ENCODE data around the gene NDUFS5.
"Not testable (repeated sequence)": the region's sequence is repeated elsewhere in the genome, so short reads cannot be mapped to it uniquely, and the experiment has no call there.

NDUFS5 gene

GRCh38 chr1:39036678-39037077 is 10.5 kb downstream of the NDUFS5 start:
- no peak overlapping the region for H3K27ac ChIP-seq
- peaks cover 13% of the 10 kb centered on the region for H4K20me1 ChIP-seq
- H3K27me3 ChIP-seq, result no peaks in the 10 kb centered on the region
- peaks cover 80% of the 10 kb centered on the region for H3K36me3 ChIP-seq
- no peaks in the 10 kb centered on the region for H3K9me3 ChIP-seq
- H3K4me1 ChIP-seq, result no peaks in the 10 kb centered on the region; the same call in 1 of the 2 replicates
- no peak for TF ChIP-seq Cebpa-rat (IDR thresholded peaks at IDR 0.05)
- H3K4me3 ChIP-seq, result no peak overlapping the region
- H3K4me2 ChIP-seq, result no peak overlapping the region
- no peak overlapping the region for H3K9ac ChIP-seq

DNA sequence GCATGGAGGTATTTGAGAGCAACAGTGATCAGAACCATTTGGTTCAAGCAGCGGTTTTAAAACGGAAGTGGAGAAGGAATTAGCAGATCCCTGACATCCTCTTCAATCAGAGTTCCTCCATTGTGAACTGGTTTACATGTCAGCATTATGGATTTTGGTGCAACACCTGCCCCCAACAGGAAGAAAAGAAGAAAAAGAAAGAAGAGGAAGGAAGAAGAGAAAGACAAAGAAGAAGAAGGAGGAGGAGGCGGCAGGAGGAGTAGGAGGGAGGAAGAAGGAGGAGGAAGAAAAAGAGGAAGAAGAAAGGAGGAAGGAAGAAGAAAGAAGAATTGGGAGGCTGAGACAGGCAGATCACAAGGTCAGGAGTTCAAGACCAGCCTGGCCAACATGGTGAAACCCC is 17.4 kb downstream of the NDUFS5 start:
- Histone ChIP-seq H3K9ac (no peak overlapping the region), H3K27me3 (no peaks in the 10 kb centered on the region), H3K4me3 (no peak overlapping the region), H3K4me2 (peak overlapping the region; percentile 58), H3K9me3 (no peaks in the 10 kb centered on the region), H3K27ac (peak overlapping the region; percentile 45; the same call in 1 of the 2 replicates), H3K36me3 (peaks cover 37% of the 10 kb centered on the region), H3K4me1 (peaks cover 46% of the 10 kb centered on the region), H4K20me1 (no peaks in the 10 kb centered on the region)
- no peak for TF ChIP-seq Cebpa-rat (IDR thresholded peaks at IDR 0.05)

GRCh38 chr1:39044762-39045161 is 18.6 kb downstream of the NDUFS5 start:
- no peaks in the 10 kb centered on the region for H4K20me1 ChIP-seq
- no peak for TF ChIP-seq Cebpa-rat (IDR thresholded peaks at IDR 0.05)
- H3K36me3 ChIP-seq, result peaks cover 35% of the 10 kb centered on the region
- no peaks in the 10 kb centered on the region for H3K9me3 ChIP-seq
- peaks cover 58% of the 10 kb centered on the region for H3K4me1 ChIP-seq
- H3K27me3 ChIP-seq, result no peaks in the 10 kb centered on the region
- no peak overlapping the region for H3K4me2 ChIP-seq
- no peak overlapping the region for H3K9ac ChIP-seq
- H3K27ac ChIP-seq, result no peak overlapping the region
- H3K4me3 ChIP-seq, result no peak overlapping the region

- H3K4me2 ChIP-seq, result no peak overlapping the region
- no peak overlapping the region for H3K9ac ChIP-seq
- H3K27me3 ChIP-seq, result no peaks in the 10 kb centered on the region
- H3K27ac ChIP-seq, result no peak overlapping the region
- H3K9me3 ChIP-seq, result no peaks in the 10 kb centered on the region
- TF ChIP-seq Cebpa-rat (IDR thresholded peaks at IDR 0.05), result no peak
- peaks cover 31% of the 10 kb centered on the region for H3K36me3 ChIP-seq
- no peak overlapping the region for H3K4me3 ChIP-seq
- H4K20me1 ChIP-seq, result no peaks in the 10 kb centered on the region
- peaks cover 63% of the 10 kb centered on the region for H3K4me1 ChIP-seq
Observed at GRCh38 chr1:39045231-39045630, 19.1 kb downstream of the NDUFS5 start.

DNA sequence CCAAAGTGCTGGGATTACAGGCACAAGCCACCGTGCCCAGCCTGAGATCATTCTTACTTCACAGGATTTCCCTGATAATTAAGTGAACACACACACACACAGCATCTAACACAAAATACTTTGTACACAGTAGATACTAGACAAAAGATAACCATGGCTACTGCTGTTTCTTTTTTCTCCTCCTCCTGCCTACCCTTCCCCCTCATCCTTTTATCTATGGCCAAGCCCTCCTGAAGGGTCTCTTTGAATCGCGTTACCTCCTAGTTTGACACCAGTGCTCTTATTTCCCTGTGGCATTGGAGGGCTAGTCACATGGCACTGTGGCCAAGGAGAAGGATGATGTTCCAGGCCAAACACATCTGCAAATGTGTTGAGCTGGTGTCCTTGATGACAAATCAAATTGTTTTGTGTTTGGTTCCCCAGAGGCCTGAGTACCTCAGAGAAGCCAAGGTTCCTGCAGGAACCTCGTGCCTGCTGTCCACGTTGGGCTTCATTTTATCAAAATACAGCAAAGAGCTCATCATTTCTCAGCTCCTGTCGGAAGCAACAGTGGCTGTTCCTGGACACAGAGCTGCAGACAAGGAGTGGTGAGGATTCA is 20.6 kb downstream of the NDUFS5 start:
- H3K4me1 ChIP-seq, result peaks cover 78% of the 10 kb centered on the region
- H4K20me1 ChIP-seq, result no peaks in the 10 kb centered on the region
- H3K27ac ChIP-seq, result peak overlapping the region; percentile 84
- H3K4me3 ChIP-seq, result 0 out of 2 replicates have a peak overlapping the region, but pooled peaks have one; percentile 42
- peak overlapping the region; percentile 89 for H3K4me2 ChIP-seq
- H3K9ac ChIP-seq, result peak overlapping the region; percentile 67; the same call in 1 of the 2 replicates
- no peak for TF ChIP-seq Cebpa-rat (IDR thresholded peaks at IDR 0.05)
- H3K36me3 ChIP-seq, result peaks cover 19% of the 10 kb centered on the region
- H3K27me3 ChIP-seq, result no peaks in the 10 kb centered on the region
- no peaks in the 10 kb centered on the region for H3K9me3 ChIP-seq

GRCh38 chr1:39047374-39048229 is 21.5 kb downstream of the NDUFS5 start:
- Histone ChIP-seq H4K20me1 (no peaks in the 10 kb centered on the region), H3K27me3 (no peaks in the 10 kb centered on the region), H3K4me3 (peak overlapping the region; percentile 42; the same call in 1 of the 2 replicates), H3K4me2 (peak overlapping the region; percentile 89), H3K9ac (peak overlapping the region; percentile 67; the same call in 1 of the 2 replicates), H3K9me3 (no peaks in the 10 kb centered on the region), H3K36me3 (peaks cover 12% of the 10 kb centered on the region), H3K27ac (peak overlapping the region; percentile 84), H3K4me1 (peaks cover 87% of the 10 kb centered on the region)
- no peak for TF ChIP-seq Cebpa-rat (IDR thresholded peaks at IDR 0.05)

GRCh38 chr1:39048745-39049370 is 22.7 kb downstream of the NDUFS5 start:
- H3K4me3 ChIP-seq, result no peak overlapping the region
- H3K9ac ChIP-seq, result peak overlapping the region; percentile 52; the same call in 1 of the 2 replicates
- peak overlapping the region; percentile 89 for H3K4me2 ChIP-seq
- peak; percentile 81 for TF ChIP-seq Cebpa-rat (IDR thresholded peaks at IDR 0.05)
- H3K27me3 ChIP-seq, result no peaks in the 10 kb centered on the region
- H3K36me3 ChIP-seq, result 0 out of 2 replicates have a peak, but pooled peaks cover 9% of the 10 kb centered on the region
- peaks cover 84% of the 10 kb centered on the region for H3K4me1 ChIP-seq
- H3K9me3 ChIP-seq, result no peaks in the 10 kb centered on the region
- no peaks in the 10 kb centered on the region for H4K20me1 ChIP-seq
- peak overlapping the region; percentile 76 for H3K27ac ChIP-seq

DNA sequence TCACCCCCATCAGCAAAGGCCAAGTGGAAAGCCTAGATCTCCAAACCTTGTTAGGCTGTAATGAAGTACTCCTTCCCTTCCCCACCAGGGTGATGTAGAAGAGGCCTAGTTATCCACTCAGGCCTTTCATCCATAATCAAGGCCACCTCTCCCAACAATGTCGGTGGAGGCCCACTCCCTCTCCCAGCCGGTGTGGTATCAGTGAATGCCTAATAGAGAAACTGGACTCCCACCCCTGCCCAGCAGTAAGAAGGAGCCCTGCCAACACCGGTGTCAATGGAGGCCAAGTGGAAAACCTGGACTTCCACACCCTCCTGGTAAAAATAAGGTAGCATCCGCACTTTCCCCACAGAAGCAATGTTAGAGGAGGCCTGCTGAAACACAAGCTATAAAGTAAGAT is 23.9 kb downstream of the NDUFS5 start:
- H3K9ac ChIP-seq, result peak overlapping the region; percentile 52; the same call in 1 of the 2 replicates
- H3K27me3 ChIP-seq, result no peaks in the 10 kb centered on the region
- 0 out of 2 replicates have a peak, but pooled peaks cover 3% of the 10 kb centered on the region for H3K36me3 ChIP-seq
- no peak overlapping the region for H3K4me3 ChIP-seq
- no peaks in the 10 kb centered on the region for H4K20me1 ChIP-seq
- H3K27ac ChIP-seq, result peak overlapping the region; percentile 76
- peaks cover 73% of the 10 kb centered on the region for H3K4me1 ChIP-seq
- peak overlapping the region; percentile 89 for H3K4me2 ChIP-seq
- no peak for TF ChIP-seq Cebpa-rat (IDR thresholded peaks at IDR 0.05)
- no peaks in the 10 kb centered on the region for H3K9me3 ChIP-seq

GRCh38 chr1:39051193-39051850 is 25.2 kb downstream of the NDUFS5 start:
- H3K27ac ChIP-seq, H3K9ac ChIP-seq, H3K4me3 ChIP-seq, H3K36me3 ChIP-seq, H3K27me3 ChIP-seq, H4K20me1 ChIP-seq, H3K9me3 ChIP-seq: not testable (repeated sequence)
- H3K4me1 ChIP-seq, result peaks cover 68% of the 10 kb centered on the region
- peak overlapping the region; percentile 89 for H3K4me2 ChIP-seq
